Caco-2 (cell line): Measurements from ENCODE around the gene ZNF746. TPM values are rescaled to one million over a fixed set of nuclear protein-coding genes. Genes with fewer than 3 reads are reported as not detected.

Experiments used
- BruUV-seq: library from RNA; stranded (reverse); fragments of 400-500 nt; replicated peaks from 2 replicates; lab custom pipeline; 2021; lab: Mats Ljungman, UMichigan
- CTCF ChIA-PET: fragments of 300-600 bp; sonication (Branson Sonifier 250); formaldehyde crosslinking; loops from one replicate; lab custom pipeline; 2022; ENCODE audit warnings: antibody characterized with exemption; lab: Charles Lee
- POLR2A ChIA-PET: fragments of 300-600 bp; sonication (Branson Sonifier 250); formaldehyde crosslinking; loops from one replicate; lab custom pipeline; 2022; ENCODE audit warnings: antibody characterized with exemption; lab: Charles Lee
- DNase-seq, 2 experiments: peaks; one replicate each; pipeline versions ENCODE4 v3.0.0 to v3.0.0-alpha.2; 2020 to 2022
- H3K27me3 ChIP-seq: replicated peaks from 2 replicates; pipeline ENCODE4 v1.6.0; 2011; ENCODE audit warnings: low read length; ENCODE audit not compliant: control insufficient read depth, insufficient read depth
- H3K36me3 ChIP-seq: 2 replicates; pipeline ENCODE4 v1.5.1; 2011; ENCODE audit warnings: low read length; ENCODE audit not compliant: control insufficient read depth, insufficient read depth
- H3K4me1 ChIP-seq: fragments of 250-450 bp; sonication (Bioruptor Pico); 2 replicates; pipeline ENCODE4 v1.5.1; 2020; ENCODE audit warnings: mild to moderate bottlenecking
- H3K4me3 ChIP-seq: 2 replicates; pipeline ENCODE4 v1.5.1; 2011; ENCODE audit warnings: low read depth, mild to moderate bottlenecking, control low read depth, low read length
- H3K9me3 ChIP-seq: fragments of 250-450 bp; sonication (Bioruptor Pico); 2 replicates; pipeline ENCODE4 v1.5.1; 2020; ENCODE audit warnings: mild to moderate bottlenecking, moderate library complexity
- H3K27ac Mint-ChIP-seq: one replicate; pipeline ENCODE4 v1.8.0; 2022; ENCODE audit warnings: mixed read lengths; ENCODE audit not compliant: unreplicated experiment
- H3K27me3 Mint-ChIP-seq: one replicate; pipeline ENCODE4 v1.8.0; 2022; ENCODE audit warnings: mixed read lengths; ENCODE audit not compliant: insufficient read depth, unreplicated experiment
- H3K36me3 Mint-ChIP-seq: one replicate; pipeline ENCODE4 v1.8.0; 2022; ENCODE audit warnings: mild to moderate bottlenecking, mixed read lengths; ENCODE audit not compliant: insufficient read depth, unreplicated experiment
- H3K4me1 Mint-ChIP-seq: one replicate; pipeline ENCODE4 v1.8.0; 2022; ENCODE audit warnings: low read depth, mixed read lengths; ENCODE audit not compliant: unreplicated experiment
- H3K4me3 Mint-ChIP-seq: one replicate; pipeline ENCODE4 v1.8.0; 2022; ENCODE audit warnings: mild to moderate bottlenecking, moderate library complexity, mixed read lengths; ENCODE audit not compliant: unreplicated experiment
- H3K9me3 Mint-ChIP-seq: one replicate; pipeline ENCODE4 v1.8.0; 2022; ENCODE audit warnings: mixed read lengths; ENCODE audit not compliant: unreplicated experiment
- intact Hi-C: fragments of 100-400 bp; cut with micrococcal nuclease; formaldehyde crosslinking; loops from one replicate; pipeline ENCODE4 v1.10.0; 2022; ENCODE audit not compliant: unreplicated experiment
- total RNA-seq: library from RNA; stranded (reverse); gene quantifications from 2 replicates; pipeline ENCODE4 v1.2.3, GENCODE V29; 2022
- TF ChIP-seq, protein P1 (sequence below), 2 experiments: fragments of 200-600 bp in 1 of 2; IDR thresholded peaks; 1 replicate in 1 of 2; 2 replicates in 1 of 2; pipeline versions ENCODE4 v1.5.1 to v1.8.0; 2011 to 2022; ENCODE audit warnings: antibody characterized with exemption in 1 of 2, control low read depth in 1 of 2, inconsistent platforms in 1 of 2, low read depth in 1 of 2, low read length in 1 of 2, mild to moderate bottlenecking in 1 of 2, moderate library complexity in 1 of 2; ENCODE audit not compliant: insufficient read depth in 1 of 2, severe bottlenecking in 1 of 2, unreplicated experiment in 1 of 2

Gene ZNF746
- total RNA-seq, 1 experiment from 2014 or later, result 19.3 TPM

GRCh38 chr7:149475121-149476045 lies 22.2 kb downstream of the ZNF746 start:
- no TSS peak for BruUV-seq
- no peak for DNase-seq
- Mint-ChIP-seq H3K4me3 (no peak overlapping the region), H3K4me1 (peaks cover 15% of the 10 kb centered on the region), H3K36me3 (peaks cover 69% of the 10 kb centered on the region), H3K9me3 (peaks cover 16% of the 10 kb centered on the region), H3K27me3 (no peaks in the 10 kb centered on the region), H3K27ac (no peak overlapping the region)
- H3K4me1 ChIP-seq, result no peaks in the 10 kb centered on the region
- intact Hi-C loops, result no loop called here
- CTCF ChIA-PET, result no interaction called here
- peaks cover 8% of the 10 kb centered on the region for H3K36me3 ChIP-seq
- TF ChIP-seq, protein P1, sequence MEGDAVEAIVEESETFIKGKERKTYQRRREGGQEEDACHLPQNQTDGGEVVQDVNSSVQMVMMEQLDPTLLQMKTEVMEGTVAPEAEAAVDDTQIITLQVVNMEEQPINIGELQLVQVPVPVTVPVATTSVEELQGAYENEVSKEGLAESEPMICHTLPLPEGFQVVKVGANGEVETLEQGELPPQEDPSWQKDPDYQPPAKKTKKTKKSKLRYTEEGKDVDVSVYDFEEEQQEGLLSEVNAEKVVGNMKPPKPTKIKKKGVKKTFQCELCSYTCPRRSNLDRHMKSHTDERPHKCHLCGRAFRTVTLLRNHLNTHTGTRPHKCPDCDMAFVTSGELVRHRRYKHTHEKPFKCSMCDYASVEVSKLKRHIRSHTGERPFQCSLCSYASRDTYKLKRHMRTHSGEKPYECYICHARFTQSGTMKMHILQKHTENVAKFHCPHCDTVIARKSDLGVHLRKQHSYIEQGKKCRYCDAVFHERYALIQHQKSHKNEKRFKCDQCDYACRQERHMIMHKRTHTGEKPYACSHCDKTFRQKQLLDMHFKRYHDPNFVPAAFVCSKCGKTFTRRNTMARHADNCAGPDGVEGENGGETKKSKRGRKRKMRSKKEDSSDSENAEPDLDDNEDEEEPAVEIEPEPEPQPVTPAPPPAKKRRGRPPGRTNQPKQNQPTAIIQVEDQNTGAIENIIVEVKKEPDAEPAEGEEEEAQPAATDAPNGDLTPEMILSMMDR (IDR thresholded peaks at IDR 0.05; ENCODE audit: insufficient read depth in 1 of 2, low read depth in 1 of 2, low read length in 1 of 2, severe bottlenecking in 1 of 2, unreplicated experiment in 1 of 2), result no peak
- H3K27me3 ChIP-seq, result no peaks in the 10 kb centered on the region
- no peak overlapping the region for H3K4me3 ChIP-seq
- 0 out of 2 replicates have a peak, but pooled peaks cover 3% of the 10 kb centered on the region for H3K9me3 ChIP-seq
- POLR2A ChIA-PET, result interaction anchor here (0.6 kb wide), 1 partner anchor 15 kb away, joined by 4 read pairs; no protein-coding TSS in a partner anchor

- Histone ChIP-seq H3K9me3 (0 out of 2 replicates have a peak, but pooled peaks cover 3% of the 10 kb centered on the region), H3K27me3 (no peaks in the 10 kb centered on the region), H3K4me1 (no peaks in the 10 kb centered on the region), H3K4me3 (no peak overlapping the region), H3K36me3 (peaks cover 8% of the 10 kb centered on the region)
- DNase-seq, result no peak
- ChIA-PET CTCF (no interaction called here), POLR2A (interaction anchor here (0.6 kb wide), 1 partner anchor 14 kb away, joined by 4 read pairs; no protein-coding TSS in a partner anchor)
- Mint-ChIP-seq H3K4me3 (no peak overlapping the region), H3K4me1 (peaks cover 15% of the 10 kb centered on the region), H3K36me3 (peaks cover 68% of the 10 kb centered on the region), H3K27ac (no peak overlapping the region), H3K9me3 (peaks cover 16% of the 10 kb centered on the region), H3K27me3 (no peaks in the 10 kb centered on the region)
- intact Hi-C loops, result no loop called here
- no TSS peak for BruUV-seq
- TF ChIP-seq, protein P1 (IDR thresholded peaks at IDR 0.05; ENCODE audit: insufficient read depth in 1 of 2, low read depth in 1 of 2, low read length in 1 of 2, severe bottlenecking in 1 of 2, unreplicated experiment in 1 of 2), result no peak
Observed at GRCh38 chr7:149474309-149475120, 23.1 kb downstream of the ZNF746 start.

GRCh38 chr7:149473251-149473650 lies 24.4 kb downstream of the ZNF746 start:
- ChIA-PET CTCF (no interaction called here), POLR2A (no interaction called here)
- no peak overlapping the region for H3K4me3 Mint-ChIP-seq
- H3K4me3 ChIP-seq, result no peak overlapping the region
- peaks cover 3% of the 10 kb centered on the region for H3K9me3 Mint-ChIP-seq
- intact Hi-C loops, result no loop called here
- H3K36me3 ChIP-seq, result peaks cover 8% of the 10 kb centered on the region
- H3K27me3 ChIP-seq, result no peaks in the 10 kb centered on the region
- H3K4me1 ChIP-seq, result no peaks in the 10 kb centered on the region
- H3K27ac Mint-ChIP-seq, result no peak overlapping the region
- no peaks in the 10 kb centered on the region for H3K9me3 ChIP-seq
- TF ChIP-seq, protein P1 (IDR thresholded peaks at IDR 0.05; ENCODE audit: insufficient read depth in 1 of 2, low read depth in 1 of 2, low read length in 1 of 2, severe bottlenecking in 1 of 2, unreplicated experiment in 1 of 2), result no peak
- H3K4me1 Mint-ChIP-seq, result peaks cover 7% of the 10 kb centered on the region
- peaks cover 56% of the 10 kb centered on the region for H3K36me3 Mint-ChIP-seq
- no peak for DNase-seq
- BruUV-seq, result no TSS peak
- no peaks in the 10 kb centered on the region for H3K27me3 Mint-ChIP-seq
